Ovary (tissue), 9 donors: Measurements from ENCODE around the gene OGDHL. TPM values are rescaled to one million over a fixed set of nuclear protein-coding genes. Genes with fewer than 3 reads are reported as not detected.

ENCODE experiments used
- DNase-seq, 5 donors: peaks; one replicate each; pipeline ENCODE4 v3.0.0-alpha.2; 2019 to 2020
- H3K27ac ChIP-seq, 2 donors: fragments of 200-600 bp; one replicate each; pipeline versions ENCODE4 v1.5.1 to v1.8.0; 2019 to 2022
- H3K27me3 ChIP-seq: fragments of 200-600 bp; one replicate; pipeline ENCODE4 v1.8.0; 2022
- H3K36me3 ChIP-seq: fragments of 200-600 bp; sonication (generic); one replicate; pipeline ENCODE4 v1.5.1; 2019
- H3K4me1 ChIP-seq: one replicate; pipeline ENCODE4 v1.8.1; 2013; ENCODE audit warnings: mild to moderate bottlenecking, moderate library complexity; ENCODE audit not compliant: insufficient read depth
- H3K4me3 ChIP-seq: fragments of 200-600 bp; sonication (generic); one replicate; pipeline ENCODE4 v1.5.1; 2017
- H3K9me3 ChIP-seq, 2 donors: fragments of 200-600 bp in 1 of 2; sonication (generic) in 1 of 2; one replicate each; pipeline versions ENCODE4 v1.5.1 to v1.8.1; 2013 to 2019; ENCODE audit warnings: mild to moderate bottlenecking in 1 of 2, moderate library complexity in 1 of 2
- EP300 ChIP-seq: sonication (generic); formaldehyde crosslinking; IDR thresholded peaks from one replicate; pipeline ENCODE4 v1.6.1; 2017; ENCODE audit warnings: antibody characterized with exemption
- POLR2A ChIP-seq: fragments of 450-650 bp; IDR thresholded peaks from one replicate; pipeline ENCODE4 v1.6.1; 2017; ENCODE audit warnings: antibody characterized with exemption, mild to moderate bottlenecking, moderate library complexity
- WGBS, 3 donors: extraction: QIAGEN DNeasy Blood & Tissue Kit in 1 of 3; methylation state at CpG; one replicate each; pipeline versions ENCODE4 v1.1.5 to v1.1.7; 2013 to 2017; 5-methylcytosine and 5-hydroxymethylcytosine counted together
- intact Hi-C, 4 donors: fragments of 100-400 bp; cut with DNase I; formaldehyde crosslinking; loops; one replicate each; pipeline versions ENCODE4 v1.11.0 to v1.15.1; 2022 to 2023
- polyA plus RNA-seq, 2 donors: library from polyadenylated mRNA; stranded (reverse); fragments of 200-250 nt in 1 of 2; fragments of 350-450 nt in 1 of 2; fragmentation: Illumina TruSeq in 1 of 2; extraction: RNeasy Lipid Tissue Mini Kit (QIAGEN cat#74804) in 1 of 2; gene quantifications; one replicate each; pipeline ENCODE4 v1.2.3, GENCODE V29; 2013 to 2014
- total RNA-seq, 7 donors: library from RNA; depleted of rRNA in 2 of 7; stranded (reverse); fragments of >200 nt in 2 of 7; fragmentation: NEBNext Ultra II Directional in 3 of 7; extraction: Animal tissue kit (Norgen Biotek cat#: 25700) in 3 of 7; gene quantifications; one replicate each; pipeline versions ENCODE4 v1.1.0 to v1.2.4, GENCODE V29; 2016 to 2023
- TF ChIP-seq, protein P1 (sequence below), 3 donors: fragments of 450-650 bp in 2 of 3; fragments of 200-600 bp in 1 of 3; IDR thresholded peaks; one replicate each; pipeline versions ENCODE4 v1.5.1 to v1.8.0; 2016 to 2022; ENCODE audit warnings: antibody characterized with exemption in 3 of 3, mild to moderate bottlenecking in 1 of 3
- donor health status: DM: no; HTN: no; CAD: no; lungs with moderate emphysema.
- donor health status: DM: no; HTN: no; CAD: no.
- donor health status: Bipolar disorder and iron deficiency.
- donor health status: DM: yes; HTN: yes; CAD: no.
- donor health status: DM: no; HTN: no; CAD: no.
- donor health status: DM: yes; HTN: yes; CAD: no.

The OGDHL gene
- total and polyA plus RNA-seq, 9 donors: 0.60 to 3.3 (median 1.9) TPM

DNA sequence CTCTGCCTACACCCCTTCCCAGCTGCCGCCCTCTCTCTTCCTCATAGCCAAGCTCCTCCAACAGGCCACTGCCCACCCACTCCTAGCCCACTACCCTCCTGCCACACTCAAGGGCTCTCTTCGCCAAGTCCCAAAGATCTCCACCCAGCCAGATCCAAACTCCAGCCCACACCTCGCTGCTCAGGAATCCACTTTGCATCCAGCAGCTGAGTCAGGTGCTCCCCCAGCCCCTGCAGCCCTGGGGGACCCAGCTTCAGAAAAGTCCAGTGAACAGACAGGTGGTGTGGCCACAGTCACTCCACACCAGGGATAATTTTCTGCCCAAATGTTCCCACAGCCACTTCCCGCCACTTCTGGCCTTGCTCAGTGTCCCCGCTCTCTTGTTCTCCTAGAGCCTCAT, 10.9 kb downstream of the OGDHL start:
- TF ChIP-seq EP300 (no peak), POLR2A (no peak)
- TF ChIP-seq, protein P1, sequence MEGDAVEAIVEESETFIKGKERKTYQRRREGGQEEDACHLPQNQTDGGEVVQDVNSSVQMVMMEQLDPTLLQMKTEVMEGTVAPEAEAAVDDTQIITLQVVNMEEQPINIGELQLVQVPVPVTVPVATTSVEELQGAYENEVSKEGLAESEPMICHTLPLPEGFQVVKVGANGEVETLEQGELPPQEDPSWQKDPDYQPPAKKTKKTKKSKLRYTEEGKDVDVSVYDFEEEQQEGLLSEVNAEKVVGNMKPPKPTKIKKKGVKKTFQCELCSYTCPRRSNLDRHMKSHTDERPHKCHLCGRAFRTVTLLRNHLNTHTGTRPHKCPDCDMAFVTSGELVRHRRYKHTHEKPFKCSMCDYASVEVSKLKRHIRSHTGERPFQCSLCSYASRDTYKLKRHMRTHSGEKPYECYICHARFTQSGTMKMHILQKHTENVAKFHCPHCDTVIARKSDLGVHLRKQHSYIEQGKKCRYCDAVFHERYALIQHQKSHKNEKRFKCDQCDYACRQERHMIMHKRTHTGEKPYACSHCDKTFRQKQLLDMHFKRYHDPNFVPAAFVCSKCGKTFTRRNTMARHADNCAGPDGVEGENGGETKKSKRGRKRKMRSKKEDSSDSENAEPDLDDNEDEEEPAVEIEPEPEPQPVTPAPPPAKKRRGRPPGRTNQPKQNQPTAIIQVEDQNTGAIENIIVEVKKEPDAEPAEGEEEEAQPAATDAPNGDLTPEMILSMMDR (IDR thresholded peaks at IDR 0.05): no peak
- Histone ChIP-seq H3K27me3 (no peaks in the 10 kb centered on the region), H3K36me3 (no peaks in the 10 kb centered on the region), H3K4me1 (no peaks in the 10 kb centered on the region), H3K9me3 (no peaks in the 10 kb centered on the region), H3K4me3 (no peak overlapping the region), H3K27ac (no peak overlapping the region)
- DNase-seq: no peak
- intact Hi-C loops: no loop called here
- WGBS, 3 donors: 89 to 91% (median 90%) methylated on average over 5 of the region's 5 CpGs

DNA sequence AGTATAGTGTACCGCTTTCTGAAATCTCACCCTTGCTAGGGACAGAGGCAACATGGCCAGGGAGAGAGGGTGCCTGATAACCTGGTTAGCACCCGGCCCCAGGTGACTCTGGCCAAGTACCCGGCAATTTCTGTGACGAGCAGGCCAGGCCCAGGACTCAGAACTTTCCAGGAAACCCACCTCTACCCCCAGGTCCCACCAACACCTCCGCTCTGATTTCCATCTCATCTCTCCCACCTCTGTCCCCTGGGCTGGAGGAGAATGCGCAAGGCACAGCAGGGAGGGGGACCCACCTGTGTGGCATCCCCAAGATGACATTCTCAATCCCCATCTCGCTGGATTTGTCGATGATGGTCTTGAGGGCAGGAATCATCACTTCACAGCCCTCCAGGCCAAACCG, 11.6 kb downstream of the OGDHL start:
- no peak overlapping the region for H3K4me3 ChIP-seq
- TF ChIP-seq, protein P1 (IDR thresholded peaks at IDR 0.05): no peak
- intact Hi-C loops: no loop called here
- no peaks in the 10 kb centered on the region for H3K36me3 ChIP-seq
- H3K9me3 ChIP-seq: no peaks in the 10 kb centered on the region
- 90 to 94% (median 91%) methylated on average over 9 of the region's 9 CpGs for WGBS, 3 donors
- H3K27ac ChIP-seq: no peak overlapping the region
- H3K4me1 ChIP-seq: no peaks in the 10 kb centered on the region
- no peak for DNase-seq
- no peaks in the 10 kb centered on the region for H3K27me3 ChIP-seq

DNA sequence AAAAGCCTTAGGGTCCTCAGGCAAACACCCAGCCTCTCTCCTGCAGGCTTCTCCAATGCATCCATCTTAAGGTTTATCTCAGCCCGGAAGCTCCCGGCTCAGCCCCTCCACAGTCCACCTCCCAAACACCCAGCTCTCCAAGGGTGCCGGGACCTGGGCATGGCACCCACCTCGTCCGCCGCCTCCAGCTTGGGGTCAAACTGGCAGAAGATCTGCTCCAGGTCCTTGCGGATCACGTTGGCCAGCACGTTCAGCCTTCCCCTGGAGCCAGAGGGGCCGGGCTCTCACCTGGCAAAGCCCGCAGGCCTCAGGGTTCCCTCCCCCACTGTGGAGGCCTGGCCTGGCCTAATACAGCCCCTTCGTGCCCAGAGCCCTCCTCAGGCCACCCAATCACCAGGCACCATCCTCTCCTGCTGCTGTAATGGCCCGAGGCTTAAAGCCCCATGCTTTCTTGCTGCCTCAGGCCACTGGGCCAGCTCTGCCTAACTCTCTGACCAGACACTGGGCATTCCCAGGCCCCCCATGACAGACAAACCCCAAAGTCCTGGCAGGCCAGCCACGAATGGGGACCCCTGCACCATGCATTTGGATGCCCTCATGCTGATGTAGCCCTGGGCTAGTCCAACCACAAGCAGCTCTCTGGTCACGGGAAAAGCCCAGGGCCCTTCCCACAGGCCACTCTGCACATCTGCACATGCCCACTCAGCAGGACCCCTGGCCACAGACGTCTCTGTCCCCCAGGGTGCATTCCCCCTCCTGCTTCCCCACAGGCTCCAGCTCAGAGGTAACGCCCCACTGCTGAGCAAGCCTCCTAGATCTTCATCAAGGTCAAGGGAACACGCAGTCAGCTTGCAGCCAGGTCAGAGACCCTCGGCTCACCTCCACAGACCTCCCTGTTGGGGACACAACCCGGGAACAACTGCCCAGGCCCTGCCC, 12.3 kb downstream of the OGDHL start:
- TF ChIP-seq, protein P1 (IDR thresholded peaks at IDR 0.05): no peak
- no peak for TF ChIP-seq POLR2A
- no peak for TF ChIP-seq EP300
- WGBS, 3 donors: 77 to 83% (median 81%) methylated on average over 20 of the region's 20 CpGs
- no peaks in the 10 kb centered on the region for H3K9me3 ChIP-seq

GRCh38 chr10:49749144-49749543, 13.0 kb downstream of the OGDHL start:
- H3K4me3 ChIP-seq: no peak overlapping the region
- H3K36me3 ChIP-seq: no peaks in the 10 kb centered on the region
- no peaks in the 10 kb centered on the region for H3K27me3 ChIP-seq
- H3K9me3 ChIP-seq: no peaks in the 10 kb centered on the region
- H3K4me1 ChIP-seq: no peaks in the 10 kb centered on the region
- WGBS, 3 donors: 80 to 90% (median 82%) methylated on average over 2 of the region's 2 CpGs
- no peak for TF ChIP-seq POLR2A
- TF ChIP-seq EP300: no peak
- TF ChIP-seq, protein P1 (IDR thresholded peaks at IDR 0.05): no peak
- H3K27ac ChIP-seq: no peak overlapping the region
- intact Hi-C loops: no loop called here
- DNase-seq: no peak

More for the DNA sequence above, 12.3 kb downstream of the OGDHL start:
- Histone ChIP-seq H3K36me3 (no peaks in the 10 kb centered on the region), H3K27me3 (no peaks in the 10 kb centered on the region), H3K4me1 (no peaks in the 10 kb centered on the region), H3K4me3 (no peak overlapping the region), H3K27ac (no peak overlapping the region)
- DNase-seq: peak in 1 of 5 donors; percentile 20
- intact Hi-C loops: no loop called here
